OCI-LY7 (cell line): ENCODE data around the gene EIF4B.

Experiments
- CTCF ChIP-seq: fragments of 200-600 bp; sonication (generic); conservative IDR thresholded peaks from 2 replicates; pipeline ENCODE4 v1.5.1; 2014; ENCODE audit warnings: mild to moderate bottlenecking, antibody characterized with exemption, low read length, moderate library complexity, mixed read lengths
- EZH2phosphoT487 ChIP-seq: fragments of 200-600 bp; sonication (generic); IDR thresholded peaks from 2 replicates; pipeline ENCODE4 v1.6.1; 2018; ENCODE audit warnings: low read depth, borderline replicate concordance, mild to moderate bottlenecking, mixed run types, antibody characterized with exemption, low read length, moderate library complexity, mixed read lengths

DNA sequence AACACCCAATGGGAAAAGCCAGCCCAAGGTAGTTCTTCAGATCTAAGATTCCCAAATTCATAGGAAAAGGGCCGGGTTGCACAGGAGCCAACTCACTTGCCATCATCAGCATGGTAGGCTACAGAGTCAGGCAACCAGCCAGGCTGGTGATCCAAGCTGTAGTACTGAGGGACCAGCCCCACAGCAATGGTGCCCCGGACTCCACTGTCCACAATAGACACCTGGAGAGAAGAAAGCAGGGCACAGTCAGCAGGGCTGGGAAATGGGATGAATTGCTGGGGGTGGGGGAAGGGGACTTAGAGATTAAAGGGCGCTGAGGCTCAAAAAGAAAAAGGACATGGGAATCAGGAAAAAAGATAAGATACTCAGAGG is 68.7 kb downstream of the EIF4B start:
- TF ChIP-seq CTCF: no peak
- no peak for TF ChIP-seq EZH2phosphoT487
